Cerebellar nuclear complex (tissue), 1 donor: ENCODE data around the gene EIF2S2.
A peak's percentile ranks its signal among the peaks of the same experiment; 100 is the strongest.

Experiments used
- DNase-seq, 2 experiments: peaks; one replicate each; lab custom pipeline; 2025; lab: John Stamatoyannopoulos, UW

The EIF2S2 gene

DNA sequence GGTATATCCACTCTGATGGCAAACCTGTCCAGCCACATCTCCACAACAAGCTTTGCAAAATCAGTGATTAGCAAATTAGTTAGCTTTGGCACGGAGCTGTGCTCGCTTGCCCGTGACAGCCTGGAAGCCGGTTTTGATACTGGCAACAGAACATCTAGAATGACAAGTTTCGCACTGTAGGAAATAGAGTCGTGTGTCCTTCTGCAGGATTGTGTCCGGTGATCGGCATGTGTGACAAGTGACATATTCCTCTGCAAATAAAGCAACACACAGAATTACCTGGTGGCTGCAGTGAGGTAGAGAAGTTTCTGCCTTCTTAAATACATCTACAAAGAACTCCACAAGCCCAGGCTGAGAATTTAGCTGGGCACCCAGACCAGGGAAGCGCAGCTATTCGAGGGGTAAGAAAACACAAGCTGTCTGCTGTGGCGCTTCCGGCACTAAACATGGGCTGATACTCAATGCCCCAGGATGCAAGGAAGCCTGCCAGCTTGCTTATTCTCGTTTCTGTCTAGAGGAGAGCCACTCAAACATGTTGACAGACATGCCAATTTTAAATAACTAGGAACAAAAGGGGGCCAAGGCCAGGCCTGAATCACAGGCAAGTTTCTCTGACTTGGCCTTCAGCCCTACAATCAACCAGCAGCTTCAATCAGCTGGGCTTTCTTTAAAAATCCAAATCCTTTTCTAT, 22.2 kb downstream of the EIF2S2 start:
- no peak for DNase-seq

DNA sequence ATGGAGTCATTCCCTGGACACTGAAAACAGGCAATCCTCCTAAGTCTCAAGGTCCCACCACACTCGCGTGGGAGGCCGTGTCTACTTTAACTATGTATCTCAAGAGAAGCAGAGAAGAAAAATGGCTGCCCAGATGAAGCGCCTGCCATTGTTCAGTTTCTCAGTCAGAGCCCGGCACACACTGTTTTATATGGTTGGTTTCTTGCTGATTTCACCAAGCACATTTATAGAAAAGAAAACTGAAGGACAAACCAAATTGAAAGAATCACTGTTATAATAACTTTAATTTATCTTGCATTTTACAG, 22.9 kb downstream of the EIF2S2 start:
- no peak for DNase-seq

DNA sequence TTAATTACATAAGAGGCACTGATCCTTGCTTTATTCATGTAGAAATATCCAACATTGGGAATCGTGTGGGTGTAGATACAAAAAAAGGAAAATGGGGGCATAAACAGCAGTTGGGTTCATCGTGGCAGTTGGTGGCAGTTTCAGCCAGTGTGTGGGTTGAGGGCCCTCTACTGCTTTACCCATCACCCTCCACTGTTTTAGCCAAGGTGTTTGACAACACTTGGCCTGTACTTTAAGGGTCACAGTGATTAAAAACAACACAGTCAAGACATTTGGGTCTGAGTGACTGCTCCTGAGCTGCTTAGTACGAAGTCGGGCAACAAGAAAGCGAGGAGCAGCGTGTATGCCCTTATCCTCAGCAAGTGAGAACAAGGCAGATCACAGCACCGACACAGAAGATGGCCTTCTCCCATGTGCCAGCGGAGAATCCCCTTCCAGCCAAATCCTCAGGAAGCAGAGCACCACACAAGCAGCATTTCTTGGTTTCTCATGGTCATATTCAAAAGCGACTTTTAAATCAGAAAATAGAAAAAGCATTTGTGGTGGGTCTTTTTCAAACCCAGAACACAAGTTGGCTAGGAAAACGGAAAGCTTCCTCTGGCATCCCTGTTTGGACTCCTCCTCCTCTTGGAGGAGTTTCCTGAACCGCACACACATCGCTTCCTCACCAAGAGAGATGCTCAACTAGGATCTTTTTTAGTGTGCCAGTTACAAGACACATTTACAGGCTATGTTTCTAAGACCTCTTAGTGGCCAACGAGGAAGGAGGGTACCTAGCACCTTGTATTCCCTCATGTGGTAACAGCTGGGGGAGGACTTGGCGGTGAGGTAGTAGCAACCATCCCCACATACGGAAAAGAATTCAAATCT, 23.5 kb downstream of the EIF2S2 start:
- no peak for DNase-seq

DNA sequence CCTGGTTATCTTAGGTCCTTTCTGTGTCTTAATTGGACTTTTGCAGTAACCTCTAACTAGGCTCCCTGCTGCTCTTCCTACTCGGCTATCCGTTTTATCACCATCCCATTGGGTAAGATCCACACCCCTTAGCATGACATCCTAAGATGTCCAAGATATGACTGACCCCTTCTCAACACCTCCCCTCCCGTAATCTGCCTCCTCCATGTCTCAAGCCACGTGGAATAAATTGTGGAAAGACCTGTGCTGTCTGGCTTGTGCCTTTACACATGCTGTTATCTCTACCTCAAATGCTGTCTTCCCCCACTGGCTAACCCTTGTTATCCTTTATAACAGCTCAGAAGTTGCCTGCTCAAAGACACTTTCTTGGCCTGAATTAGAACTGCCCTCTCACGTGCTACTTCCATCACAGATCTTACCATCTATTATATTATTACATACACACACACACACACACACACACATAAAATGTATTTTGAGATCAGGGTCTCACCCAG, 26.5 kb downstream of the EIF2S2 start:
- DNase-seq: no peak

DNA sequence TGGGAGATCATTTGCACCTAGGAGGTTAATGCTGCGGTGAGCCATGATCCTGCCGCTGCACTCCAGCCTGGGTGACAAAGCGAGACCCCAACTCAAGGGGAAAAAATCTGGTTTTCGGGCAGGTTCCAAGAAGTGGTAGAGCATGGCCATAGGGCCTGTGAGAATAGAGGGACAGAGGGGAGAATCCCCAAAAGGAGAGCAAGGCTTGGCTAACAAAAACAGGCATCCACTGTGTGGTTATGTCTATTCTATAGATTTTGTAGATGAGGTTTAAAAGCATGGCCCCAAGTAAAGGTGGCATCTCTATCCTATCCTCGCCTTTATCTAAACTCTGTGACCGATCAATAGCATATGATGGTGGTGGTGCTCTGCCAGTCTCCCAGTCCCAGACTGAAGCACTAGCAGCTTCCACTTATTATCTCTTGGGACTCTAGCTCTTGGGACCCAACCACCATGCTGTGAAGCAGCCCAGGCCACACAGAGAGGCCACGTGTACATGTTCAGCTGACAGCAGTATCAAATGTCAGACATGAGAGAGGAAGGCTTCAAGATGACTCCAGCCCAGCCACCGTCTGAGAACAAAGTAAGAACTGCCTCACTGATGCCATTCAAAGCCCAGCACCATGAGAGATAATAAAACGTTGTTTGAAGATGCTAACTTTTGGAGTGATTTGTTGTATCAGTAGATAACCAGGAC, 27.7 kb downstream of the EIF2S2 start:
- DNase-seq: no peak

DNA sequence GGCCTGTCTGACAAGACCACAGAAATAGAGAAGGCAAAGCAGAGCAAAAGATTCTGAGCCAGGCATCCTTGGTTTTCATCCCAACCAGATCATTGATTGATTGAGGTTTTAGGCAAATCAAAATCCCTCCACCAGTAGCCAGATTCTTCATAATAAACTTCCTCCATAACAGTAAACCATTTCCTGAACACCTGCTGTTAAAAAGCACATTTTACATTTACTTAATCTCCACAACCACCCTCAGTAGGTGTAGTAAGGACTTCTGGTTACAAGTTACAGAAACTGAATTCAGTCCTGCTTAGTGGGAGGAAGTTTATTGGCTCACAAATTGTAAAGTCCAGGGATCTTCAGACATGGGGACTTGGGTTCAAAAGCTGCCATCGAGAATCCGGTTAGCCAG, 28.3 kb downstream of the EIF2S2 start:
- no peak for DNase-seq

DNA sequence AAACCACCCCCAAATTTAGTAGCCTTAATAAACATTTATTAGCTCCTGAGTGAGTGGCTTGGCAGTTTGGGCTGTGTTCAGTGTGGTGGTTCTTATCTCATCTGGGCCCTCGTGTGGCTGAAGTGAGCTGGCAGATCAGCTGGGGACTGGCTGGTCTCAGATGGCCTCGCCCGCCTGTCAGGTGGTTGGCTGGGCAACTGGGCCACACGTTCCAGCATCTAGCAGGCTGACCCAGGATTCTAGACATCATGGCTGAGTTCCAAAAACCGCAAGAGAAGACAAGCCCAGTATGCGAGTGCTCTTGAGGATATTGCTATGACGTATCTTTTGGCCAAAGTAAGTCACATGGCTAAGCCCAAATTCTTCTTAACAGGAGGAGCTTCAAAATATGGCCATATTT, 28.9 kb downstream of the EIF2S2 start:
- peak in 1 of 2 experiments; percentile 6 for DNase-seq

DNA sequence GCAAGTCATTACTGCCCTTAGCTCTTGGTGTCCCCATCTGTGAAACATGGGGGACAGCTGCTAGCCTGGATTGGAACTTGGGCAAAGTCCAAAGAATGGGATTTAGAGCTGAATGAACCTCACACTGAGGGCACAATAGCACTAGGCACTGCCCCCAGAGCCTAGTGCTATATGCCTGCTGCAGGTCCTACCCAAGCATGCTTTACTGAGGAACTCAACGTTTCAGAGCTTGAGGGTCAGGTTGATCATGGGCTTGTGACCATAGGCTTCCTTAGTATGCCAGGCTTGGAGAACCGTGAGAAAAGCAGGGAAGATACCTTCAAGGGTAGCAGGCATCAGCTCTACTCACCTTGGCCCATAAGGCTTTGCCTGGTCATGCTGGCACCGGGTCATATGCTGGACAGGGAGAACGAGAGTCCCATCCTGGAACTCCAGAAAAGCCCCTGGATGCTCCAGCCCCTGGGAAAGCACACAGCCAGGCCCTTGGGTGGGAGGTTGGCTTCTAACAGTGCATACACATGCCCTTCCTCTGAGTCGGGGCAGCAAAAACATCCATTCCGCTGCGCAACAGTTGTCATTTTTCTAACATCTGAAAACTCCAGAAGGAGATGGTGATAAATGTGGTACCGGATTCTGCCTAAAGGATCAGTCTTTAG, 29.7 kb downstream of the EIF2S2 start:
- no peak for DNase-seq

DNA sequence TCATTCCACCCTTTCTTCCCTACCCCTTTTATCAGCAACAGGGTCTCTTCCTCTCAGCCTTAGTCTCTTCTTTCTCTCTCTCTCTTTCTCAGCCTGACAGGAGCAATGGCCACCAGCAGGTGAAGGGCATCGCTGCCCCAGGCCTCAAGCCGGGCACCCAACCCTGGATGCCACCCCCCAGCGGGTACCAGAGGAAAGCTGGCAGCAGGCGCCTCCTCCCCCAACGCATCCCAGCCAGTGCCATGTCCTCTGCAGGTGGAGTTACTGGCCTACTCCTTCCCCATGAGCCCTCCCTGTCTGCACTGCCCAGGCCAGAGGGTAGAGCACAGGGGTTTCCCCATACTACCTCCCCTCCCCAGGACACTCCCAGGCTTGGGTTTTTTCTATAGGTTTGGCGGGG, 32.2 kb downstream of the EIF2S2 start:
- DNase-seq: no peak

DNA sequence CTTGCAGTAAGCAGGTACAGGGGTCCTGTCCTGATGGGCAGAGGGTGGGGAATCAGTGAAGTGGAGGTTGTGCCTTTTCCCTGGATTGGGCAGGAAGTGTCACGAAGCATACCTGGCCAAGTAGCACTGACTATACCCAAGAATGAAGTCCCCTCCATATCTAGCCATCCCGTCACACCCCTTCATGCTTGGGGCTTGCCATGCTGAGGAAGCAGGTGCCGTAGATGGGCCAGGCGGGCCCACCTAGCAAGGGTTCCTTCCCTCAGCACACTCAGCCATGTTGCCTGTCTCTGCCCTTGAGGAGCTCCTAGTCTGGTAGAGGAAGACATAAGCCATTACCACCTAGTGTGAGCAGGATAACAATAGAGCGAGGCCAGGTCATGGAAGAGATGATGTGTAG, 33.5 kb downstream of the EIF2S2 start:
- DNase-seq: no peak

DNA sequence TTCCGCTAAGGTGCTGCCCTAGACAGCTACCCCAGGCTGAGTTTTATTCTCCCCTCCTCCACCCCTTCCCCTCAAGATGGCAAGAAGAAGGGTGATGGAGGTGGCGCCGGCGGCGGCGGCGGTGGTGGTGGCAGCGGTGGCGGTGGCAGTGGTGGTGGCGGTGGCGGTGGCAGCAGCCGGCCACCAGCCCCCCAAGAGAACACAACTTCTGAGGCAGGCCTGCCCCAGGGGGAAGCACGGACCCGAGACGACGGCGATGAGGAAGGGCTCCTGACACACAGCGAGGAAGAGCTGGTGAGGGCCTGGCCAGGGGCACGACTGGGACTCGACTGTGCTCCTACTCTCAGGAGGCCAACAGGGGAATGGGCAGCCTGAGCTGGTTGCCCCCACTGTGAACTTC, 35.1 kb downstream of the EIF2S2 start:
- DNase-seq: no peak

DNA sequence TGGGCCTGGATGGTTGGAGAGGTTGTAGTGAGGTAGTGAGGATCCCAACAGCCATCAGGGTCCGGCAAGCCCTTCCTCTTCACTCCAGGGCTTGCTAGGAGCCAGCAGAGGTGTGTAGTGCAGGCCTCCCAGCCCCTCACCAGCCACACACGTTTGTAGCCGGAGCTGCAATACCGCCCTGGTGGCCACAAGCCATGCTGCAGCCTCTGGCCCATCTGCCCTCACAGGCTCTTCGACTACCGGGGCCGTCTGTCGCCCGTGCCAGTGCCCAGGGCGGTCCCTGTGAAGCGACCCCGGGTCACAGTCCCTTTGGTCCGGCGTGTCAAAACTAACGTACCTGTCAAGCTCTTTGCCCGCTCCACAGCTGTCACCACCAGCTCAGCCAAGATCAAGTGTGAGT, 36.4 kb downstream of the EIF2S2 start:
- DNase-seq: no peak

DNA sequence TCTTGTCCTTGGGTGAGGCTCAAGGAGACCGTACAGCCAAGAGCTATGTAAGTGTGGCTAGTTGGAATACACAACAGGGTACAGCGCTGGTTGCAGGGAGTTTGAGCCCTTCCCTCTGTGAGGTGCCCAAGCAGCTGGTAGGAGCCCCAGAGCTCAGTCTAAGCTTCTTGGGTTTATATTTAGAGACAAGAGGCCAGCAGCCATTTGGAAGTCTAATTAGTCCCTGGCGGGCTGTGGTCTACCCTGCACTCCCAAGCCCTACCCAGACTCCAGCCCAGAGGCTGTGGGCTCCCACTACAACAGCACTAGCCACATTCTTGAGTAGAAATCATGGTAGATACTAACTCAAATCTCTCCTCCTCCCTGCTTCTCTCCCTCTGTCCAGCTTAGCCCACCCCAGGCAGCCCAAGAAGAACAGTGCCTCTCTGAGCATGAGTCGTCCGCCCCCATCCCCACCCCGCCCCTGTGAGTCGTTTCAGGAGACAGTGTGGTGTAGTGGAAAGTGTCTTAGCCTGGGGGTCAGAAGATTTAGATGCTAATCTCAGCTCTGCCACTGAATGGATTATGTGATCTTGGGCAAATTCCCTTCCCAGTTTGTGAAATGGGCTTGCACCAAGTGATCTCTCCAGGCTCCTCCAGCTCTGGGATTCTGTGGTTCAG, 37.8 kb downstream of the EIF2S2 start:
- DNase-seq: no peak

DNA sequence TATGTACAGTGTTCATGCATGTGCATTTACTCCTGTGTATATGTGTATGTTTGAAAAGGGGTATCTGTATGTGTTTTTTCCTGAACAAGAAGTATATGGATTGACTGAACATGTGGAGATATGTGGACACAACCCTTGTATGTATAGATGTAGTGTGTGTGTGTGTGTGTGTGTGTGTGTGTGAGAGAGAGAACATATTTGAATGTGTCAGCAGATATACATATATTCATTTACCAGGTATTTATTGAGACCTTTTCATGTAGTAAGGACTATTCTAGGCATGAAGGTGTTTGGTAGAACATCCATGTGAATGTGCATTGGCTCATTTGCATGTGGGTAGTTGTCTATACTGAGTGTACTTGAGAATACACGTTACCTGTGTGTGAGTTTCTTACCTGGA, 39.3 kb downstream of the EIF2S2 start:
- DNase-seq: no peak

DNA sequence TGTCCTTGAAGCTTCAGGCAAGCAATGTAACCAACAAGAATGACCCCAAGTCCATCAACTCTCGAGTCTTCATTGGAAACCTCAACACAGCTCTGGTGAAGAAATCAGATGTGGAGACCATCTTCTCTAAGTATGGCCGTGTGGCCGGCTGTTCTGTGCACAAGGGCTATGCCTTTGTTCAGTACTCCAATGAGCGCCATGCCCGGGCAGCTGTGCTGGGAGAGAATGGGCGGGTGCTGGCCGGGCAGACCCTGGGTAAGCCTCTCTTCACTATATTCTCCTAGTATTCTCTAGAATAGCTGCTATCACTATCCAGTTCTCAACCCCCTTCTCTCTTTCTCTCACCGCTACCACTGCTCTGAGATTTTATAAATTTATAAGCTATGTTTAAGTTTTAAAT, 40.0 kb downstream of the EIF2S2 start:
- DNase-seq: no peak

DNA sequence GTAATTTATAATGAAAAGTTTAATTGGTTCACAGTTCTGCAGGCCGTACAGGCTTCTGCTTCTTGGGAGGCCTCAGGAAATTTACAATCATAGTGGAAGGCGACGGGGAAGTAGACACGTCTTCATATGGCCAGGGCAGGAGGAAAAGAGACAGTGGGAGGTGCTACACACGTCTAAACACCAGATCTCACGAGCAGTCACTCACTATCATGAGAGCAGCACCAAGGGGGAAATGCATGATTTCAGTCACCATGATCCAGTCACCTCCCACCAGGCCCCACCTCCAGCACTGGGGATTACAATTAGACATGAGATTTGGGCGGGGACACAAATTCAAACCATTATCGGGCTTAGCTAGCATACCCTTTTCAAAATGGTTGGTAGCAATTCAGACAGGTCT, 41.2 kb downstream of the EIF2S2 start:
- no peak for DNase-seq

DNA sequence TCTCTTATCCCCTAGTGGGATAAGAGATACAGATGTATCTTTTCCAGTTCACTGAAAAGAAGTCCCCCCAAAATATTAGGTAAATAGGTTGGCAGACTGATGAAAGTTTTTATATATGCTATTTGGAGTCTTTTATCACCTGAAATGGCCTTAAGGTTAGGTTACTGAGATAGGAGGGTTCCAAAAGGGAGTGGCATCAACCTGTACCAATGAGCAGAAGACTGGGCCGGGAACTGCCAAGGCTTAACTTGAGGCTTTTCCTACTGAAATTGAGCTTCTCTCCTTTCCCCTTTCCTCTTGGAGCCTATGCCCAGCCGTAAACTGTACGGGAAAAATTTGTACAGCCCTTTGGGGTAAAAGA, 42.0 kb downstream of the EIF2S2 start:
- DNase-seq: no peak

DNA sequence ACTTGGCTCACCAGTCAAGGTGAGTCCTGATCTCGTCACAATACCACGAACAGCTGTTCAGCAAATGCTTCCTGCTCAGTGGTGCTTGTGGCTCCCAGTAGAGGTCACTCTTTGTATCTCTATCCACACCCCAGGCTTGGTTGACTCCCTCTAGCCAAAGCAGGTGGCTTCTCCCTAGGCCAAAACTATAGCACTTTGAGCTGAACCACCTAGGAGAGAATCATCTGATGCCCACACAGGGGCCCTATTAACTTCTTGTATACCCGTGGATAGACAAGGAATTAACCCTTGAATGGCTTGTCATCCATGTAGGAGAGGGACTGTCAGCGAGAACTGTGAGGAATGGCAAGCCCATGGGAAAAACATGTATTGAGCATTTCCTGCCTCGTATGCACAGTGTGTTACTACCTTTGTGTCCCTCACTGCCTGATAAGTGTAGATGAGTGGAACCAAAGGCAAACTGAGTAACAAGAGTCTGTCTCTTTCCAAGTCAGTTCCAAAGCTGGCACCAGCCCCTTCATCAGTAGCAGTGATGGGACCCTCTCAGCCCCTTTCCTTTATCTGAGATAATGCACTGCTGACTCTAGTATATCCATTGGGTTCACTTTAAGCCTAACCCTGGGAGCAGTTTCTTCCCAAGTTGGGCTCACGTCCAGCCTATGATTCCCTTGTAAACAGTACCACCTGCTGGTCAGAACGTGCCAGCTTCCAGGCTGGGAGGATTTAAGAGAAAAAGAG, 42.5 kb downstream of the EIF2S2 start:
- DNase-seq: peak in 1 of 2 experiments; percentile 43

DNA sequence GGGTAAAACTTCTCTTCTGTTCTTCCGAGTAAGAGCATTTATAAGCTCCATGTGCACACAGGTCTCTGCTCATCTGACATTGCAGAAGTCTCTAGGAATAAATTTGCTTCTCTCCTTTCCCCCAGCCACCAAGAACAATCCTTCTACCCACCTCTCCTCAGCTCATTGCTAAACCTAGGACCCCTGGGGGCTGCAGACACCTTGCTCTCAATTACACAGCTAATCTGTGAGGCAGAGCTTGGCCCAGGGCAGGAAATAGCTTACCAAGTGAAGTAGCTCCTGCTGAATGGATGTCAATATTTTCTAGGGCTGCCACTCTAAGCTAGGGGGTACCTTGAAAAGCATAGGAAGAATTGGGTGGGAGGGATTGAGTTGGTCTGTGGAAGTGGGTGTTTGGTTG, 44.0 kb downstream of the EIF2S2 start:
- no peak for DNase-seq

DNA sequence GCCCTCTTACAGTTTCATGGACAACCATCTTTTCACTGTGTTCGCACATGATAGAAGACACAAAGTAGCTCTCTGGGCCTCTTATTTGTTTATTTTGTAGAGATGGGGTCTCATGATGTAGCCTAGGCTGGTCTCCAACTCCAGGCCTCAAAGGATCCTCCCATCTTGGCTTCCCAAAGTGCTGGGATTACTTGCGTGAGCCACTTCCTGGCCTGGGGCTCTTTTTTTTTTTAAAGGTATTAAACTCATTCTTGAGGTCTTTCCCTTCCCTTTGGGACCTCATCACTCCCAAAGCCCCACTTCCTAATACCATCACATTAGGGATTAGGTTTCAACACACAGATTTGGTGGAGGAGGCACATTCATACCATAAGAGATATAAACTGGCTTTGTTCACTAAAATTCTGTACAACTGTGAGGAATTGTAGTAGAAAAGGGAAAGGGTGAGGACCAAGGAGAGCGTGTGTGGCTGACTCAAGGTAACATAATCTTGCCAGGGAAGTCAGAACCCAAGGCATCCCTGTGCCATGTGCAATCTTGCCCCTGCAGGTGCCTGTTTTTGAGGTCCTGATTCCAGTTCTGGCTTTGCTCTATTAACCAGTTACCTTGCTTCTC, 45.5 kb downstream of the EIF2S2 start:
- DNase-seq: no peak

DNA sequence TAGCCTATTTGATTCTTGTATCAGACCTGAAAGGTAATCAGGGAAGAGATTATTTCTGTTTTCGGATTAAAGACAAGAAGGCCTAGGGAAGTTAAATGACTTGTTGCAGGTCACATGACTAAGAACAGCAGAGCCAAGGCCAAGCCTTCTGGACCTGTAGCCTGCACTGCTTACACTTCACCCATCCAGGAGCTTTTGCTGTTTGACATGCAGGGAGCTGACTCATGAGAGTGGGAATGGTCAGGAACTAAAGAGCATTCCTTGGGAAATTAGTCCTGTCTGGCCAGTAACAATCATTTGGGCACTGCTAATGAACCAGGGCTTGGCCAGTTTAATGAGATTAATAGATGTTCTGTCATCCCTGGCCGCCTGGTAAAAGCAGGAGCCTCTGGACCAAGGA, 46.8 kb downstream of the EIF2S2 start:
- no peak for DNase-seq
